Astrocyte of the cerebellum (primary cell): Measurements from ENCODE around the gene PHYH.

Source experiments
- DNase-seq: peaks from one replicate; pipeline ENCODE4 v3.0.0-alpha.2; 2011; ENCODE audit warnings: low read depth
- H3K4me3 ChIP-seq: 2 replicates; pipeline ENCODE4 v1.5.1; 2011; ENCODE audit warnings: mild to moderate bottlenecking, low read depth, low read length, moderate library complexity
- in situ Hi-C: cut with HindIII; loops from 2 replicates; pipeline ENCODE4 v1.10.0; 2017; ENCODE audit warnings: low sequenced_read_pairs
- TF ChIP-seq, protein P1 (sequence below): IDR thresholded peaks from 2 replicates; pipeline ENCODE4 v1.5.1; 2012; ENCODE audit warnings: low read length, low read depth, moderate library complexity, mild to moderate bottlenecking; ENCODE audit errors: missing control alignments

The PHYH gene

DNA sequence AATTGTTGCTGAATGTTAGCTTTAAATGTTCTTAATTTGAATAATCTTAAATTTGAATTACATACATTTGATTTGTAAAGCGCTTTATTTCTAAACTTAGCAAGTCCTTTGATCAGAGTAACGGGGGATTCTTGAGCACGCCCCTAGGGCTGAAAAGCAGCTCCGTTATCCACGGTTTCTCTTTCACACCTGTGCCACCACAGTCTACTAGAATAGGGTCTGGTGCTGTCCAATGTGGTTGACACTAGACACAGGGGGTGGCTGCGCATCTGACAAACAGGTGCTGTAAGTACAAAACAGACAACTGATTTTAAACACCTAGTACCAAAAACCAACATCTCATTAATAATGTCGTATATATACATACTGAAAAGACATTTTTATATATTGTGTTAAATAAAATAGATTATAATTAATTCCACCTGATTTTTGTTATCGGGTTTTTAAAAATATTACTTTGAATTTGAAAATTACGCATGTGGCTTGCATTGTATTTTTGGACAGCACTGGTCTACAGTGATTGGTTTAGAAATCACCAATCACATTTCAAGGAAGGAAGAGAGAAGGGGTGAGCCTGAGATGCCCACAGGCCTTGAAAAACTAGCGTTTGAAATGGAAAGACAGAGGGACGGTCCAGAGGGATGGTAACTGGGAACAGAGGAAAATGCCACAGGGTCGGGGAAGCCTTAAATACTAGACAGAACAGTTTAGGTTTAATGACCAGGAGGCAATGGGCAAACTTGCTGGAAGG, 40.9 kb upstream of the PHYH start:
- in situ Hi-C loops = no loop called here
- no peak for DNase-seq
- TF ChIP-seq, protein P1, sequence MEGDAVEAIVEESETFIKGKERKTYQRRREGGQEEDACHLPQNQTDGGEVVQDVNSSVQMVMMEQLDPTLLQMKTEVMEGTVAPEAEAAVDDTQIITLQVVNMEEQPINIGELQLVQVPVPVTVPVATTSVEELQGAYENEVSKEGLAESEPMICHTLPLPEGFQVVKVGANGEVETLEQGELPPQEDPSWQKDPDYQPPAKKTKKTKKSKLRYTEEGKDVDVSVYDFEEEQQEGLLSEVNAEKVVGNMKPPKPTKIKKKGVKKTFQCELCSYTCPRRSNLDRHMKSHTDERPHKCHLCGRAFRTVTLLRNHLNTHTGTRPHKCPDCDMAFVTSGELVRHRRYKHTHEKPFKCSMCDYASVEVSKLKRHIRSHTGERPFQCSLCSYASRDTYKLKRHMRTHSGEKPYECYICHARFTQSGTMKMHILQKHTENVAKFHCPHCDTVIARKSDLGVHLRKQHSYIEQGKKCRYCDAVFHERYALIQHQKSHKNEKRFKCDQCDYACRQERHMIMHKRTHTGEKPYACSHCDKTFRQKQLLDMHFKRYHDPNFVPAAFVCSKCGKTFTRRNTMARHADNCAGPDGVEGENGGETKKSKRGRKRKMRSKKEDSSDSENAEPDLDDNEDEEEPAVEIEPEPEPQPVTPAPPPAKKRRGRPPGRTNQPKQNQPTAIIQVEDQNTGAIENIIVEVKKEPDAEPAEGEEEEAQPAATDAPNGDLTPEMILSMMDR = no peak
- H3K4me3 ChIP-seq = no peak overlapping the region

DNA sequence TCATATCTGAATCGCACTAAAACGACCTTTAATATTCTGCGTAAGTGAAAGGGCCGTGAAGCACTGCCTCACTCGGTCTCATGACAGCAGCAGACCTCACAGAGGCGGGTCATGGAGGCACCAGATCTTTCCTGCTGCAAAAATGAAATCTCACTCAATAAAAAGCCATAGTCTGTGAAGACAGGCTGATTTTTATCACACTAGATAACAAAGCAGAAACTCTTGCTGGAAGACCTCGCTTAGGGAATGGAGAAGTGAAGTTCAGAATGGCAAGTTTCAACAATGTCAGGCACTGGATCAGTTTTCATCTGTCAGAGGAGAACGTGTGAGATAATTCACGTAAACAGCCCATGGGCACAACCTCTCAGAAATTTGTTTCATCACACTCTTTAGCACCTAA, 40.2 kb upstream of the PHYH start:
- TF ChIP-seq, protein P1 = no peak
- in situ Hi-C loops = no loop called here
- no peak overlapping the region for H3K4me3 ChIP-seq
- no peak for DNase-seq

DNA sequence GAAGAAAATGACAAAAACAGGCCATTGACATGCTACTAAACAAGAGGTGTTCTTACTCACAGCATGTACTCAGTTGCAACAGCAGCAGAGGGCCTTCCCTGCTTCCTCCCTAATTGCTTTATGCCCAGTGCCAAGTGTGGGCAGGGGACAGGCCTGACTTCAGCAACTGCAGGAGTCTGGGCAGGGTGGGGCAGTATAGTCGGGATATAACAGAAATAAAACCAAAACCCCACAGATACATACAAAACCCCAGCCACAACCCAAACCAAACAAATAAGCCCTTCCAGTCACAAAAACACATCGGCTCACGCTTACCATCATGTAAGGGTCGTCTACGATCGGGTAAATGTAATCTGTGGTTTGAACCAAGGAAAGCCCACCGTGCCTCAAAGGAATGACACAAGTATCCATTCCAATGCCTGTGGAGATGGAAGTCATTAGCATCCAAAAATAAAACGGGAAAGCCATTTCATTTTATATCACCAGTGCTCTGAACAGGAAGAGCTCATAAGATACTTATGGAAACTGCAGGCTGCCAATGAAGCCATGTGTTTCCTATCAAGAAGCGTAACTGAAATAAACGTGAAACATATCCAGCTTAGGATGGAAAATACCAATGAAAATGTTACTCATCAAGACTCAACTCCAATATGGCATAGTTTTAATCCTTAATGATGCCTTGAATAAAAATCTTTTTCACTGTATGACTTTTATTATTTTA, 38.7 kb upstream of the PHYH start:
- TF ChIP-seq, protein P1 = no peak
- H3K4me3 ChIP-seq = peak overlapping the region; percentile 1
- peak; percentile 85 for DNase-seq
- in situ Hi-C loops = no loop called here

DNA sequence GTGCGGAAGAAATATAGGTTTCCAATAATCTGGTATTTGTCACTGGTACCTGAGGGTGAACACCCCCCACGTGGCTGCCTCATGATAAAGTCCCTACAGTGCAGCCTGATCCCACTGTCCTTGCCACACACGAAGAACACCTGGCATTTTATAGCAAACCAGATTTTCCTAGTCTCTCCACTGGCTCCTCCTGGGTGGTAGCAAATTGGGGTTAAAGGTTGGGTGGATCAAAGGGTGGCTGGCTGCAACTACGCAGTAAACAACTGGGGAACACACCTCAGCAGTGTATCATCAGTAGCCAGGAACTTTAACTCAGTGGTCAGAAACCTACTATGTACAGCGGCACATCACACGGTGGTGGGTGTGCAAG, 37.9 kb upstream of the PHYH start:
- TF ChIP-seq, protein P1 = no peak
- H3K4me3 ChIP-seq = no peak overlapping the region
- in situ Hi-C loops = no loop called here
- DNase-seq = no peak

DNA sequence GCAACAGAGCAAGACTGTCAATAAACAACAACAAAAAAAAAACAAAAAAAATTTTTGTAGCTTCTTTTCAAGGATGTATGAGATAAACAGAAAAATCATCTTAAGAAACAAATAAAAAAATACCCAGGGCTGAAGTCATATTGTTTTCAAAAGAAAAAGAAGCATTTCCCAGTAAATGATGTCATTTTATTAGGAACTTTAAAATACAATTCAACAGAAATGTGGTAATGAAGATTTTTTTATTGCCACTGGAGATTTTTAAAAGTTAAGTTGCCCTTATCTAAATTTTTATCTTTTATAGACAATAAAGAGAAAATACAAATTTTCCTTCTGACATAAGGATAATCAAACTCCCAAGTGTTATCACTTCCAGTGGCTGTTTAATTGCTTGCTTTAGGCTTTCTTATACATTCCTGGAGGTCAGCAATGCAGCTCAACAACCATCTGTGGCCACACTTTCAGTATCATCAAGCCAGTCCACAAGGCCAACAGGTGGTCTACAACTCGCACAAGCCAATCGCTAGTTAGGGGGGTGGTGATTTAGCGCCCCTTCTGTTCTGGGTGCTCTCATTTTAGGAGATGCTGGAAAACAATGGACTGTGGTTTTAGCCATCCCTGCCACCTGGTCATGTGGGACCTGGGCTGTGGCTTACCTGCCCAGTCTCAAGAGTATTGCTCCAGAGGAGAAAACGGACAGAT, 37.4 kb upstream of the PHYH start:
- TF ChIP-seq, protein P1 = no peak
- in situ Hi-C loops = no loop called here
- no peak overlapping the region for H3K4me3 ChIP-seq
- no peak for DNase-seq

DNA sequence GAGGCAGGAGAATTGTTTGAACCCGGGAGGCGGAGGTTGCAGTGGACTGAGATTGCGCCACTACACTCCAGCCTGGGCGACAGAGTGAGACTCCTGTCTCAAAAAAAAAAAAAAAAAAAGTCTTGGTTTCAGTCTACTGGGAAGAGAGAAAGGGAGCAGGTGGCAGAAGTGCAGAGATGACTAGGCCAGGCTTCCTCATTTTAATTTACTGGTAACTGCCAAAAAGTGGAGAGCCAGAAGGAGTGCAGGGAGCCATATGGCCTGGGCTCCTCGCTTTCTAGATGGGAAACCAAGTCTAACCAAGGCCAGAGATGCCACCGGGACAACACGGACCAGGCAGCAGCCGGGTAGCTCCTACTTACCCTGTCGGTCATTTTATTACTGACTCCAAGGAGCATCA, 36.0 kb upstream of the PHYH start:
- H3K4me3 ChIP-seq = no peak overlapping the region
- in situ Hi-C loops = no loop called here
- TF ChIP-seq, protein P1 = no peak
- DNase-seq = no peak
